ENCODE data around the gene CR1L.
"Not testable (repeated sequence)": the region's sequence is repeated elsewhere in the genome, so short reads cannot be mapped to it uniquely, and the experiment has no call there.

Gene CR1L

DNA sequence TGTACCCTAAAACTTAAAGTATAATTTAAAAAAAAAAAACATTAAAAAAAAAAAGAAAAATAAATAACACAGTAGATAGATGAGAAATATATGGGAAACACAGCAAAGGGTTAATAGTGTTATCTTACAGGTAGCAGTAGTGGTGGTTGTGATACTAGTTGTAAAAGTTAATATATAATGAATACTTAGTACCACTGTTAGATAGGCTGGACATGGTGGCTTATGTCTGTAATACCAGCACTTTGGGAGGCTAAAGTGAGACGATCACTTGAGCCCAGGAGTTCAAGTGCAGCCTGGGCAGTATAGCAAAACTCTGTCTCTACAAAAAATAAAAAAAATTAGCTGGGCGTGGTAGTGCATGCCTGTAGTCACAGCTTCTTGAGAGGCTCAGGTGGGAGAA, 74.3 kb downstream of the CR1L start:
- TF ChIP-seq, protein P1, sequence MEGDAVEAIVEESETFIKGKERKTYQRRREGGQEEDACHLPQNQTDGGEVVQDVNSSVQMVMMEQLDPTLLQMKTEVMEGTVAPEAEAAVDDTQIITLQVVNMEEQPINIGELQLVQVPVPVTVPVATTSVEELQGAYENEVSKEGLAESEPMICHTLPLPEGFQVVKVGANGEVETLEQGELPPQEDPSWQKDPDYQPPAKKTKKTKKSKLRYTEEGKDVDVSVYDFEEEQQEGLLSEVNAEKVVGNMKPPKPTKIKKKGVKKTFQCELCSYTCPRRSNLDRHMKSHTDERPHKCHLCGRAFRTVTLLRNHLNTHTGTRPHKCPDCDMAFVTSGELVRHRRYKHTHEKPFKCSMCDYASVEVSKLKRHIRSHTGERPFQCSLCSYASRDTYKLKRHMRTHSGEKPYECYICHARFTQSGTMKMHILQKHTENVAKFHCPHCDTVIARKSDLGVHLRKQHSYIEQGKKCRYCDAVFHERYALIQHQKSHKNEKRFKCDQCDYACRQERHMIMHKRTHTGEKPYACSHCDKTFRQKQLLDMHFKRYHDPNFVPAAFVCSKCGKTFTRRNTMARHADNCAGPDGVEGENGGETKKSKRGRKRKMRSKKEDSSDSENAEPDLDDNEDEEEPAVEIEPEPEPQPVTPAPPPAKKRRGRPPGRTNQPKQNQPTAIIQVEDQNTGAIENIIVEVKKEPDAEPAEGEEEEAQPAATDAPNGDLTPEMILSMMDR (IDR thresholded peaks at IDR 0.05; ENCODE audit: low read depth, low read length) = no peak
- no peak for DNase-seq (ENCODE audit: low read depth in 2 of 2)
- no peak overlapping the region for H3K4me3 ChIP-seq (replicated peaks in 1 of 2; ENCODE audit: low read depth in 2 of 2, low read length in 2 of 2)

DNA sequence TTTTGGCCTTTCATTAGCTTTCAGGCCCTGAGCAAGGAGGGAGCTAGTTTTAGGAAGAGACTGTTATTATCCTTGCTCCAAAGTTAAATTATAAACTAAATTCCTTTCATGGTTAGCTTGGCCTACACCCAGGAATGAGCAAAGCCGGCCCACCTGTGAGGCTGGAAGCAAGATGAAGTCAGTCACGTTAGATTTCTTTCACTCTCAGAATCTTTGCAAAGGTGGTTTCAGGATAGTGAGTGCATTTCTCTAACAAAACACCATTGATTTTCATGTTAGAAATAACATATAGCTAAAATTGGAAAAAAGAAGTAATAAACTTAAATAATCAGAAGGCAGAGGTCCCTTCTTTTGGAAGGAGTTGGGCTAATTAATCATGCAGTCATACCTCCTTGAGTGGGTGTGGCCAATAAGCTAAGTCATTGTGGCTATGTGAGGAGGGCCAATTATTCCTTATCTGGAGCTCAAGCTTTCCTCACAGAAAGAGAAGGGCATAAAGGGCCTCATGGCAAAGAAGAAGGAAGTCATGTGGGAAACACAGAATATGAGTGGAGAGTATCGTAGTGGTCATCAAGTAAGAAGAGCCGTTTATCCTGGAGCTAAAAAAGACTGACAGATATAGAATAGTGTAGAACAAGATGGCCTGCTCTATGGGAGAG, 83.4 kb downstream of the CR1L start:
- DNase-seq (ENCODE audit: low read depth in 2 of 2); H3K4me3 ChIP-seq (replicated peaks in 1 of 2; ENCODE audit: low read depth in 2 of 2, low read length in 2 of 2): not testable (repeated sequence)

DNA sequence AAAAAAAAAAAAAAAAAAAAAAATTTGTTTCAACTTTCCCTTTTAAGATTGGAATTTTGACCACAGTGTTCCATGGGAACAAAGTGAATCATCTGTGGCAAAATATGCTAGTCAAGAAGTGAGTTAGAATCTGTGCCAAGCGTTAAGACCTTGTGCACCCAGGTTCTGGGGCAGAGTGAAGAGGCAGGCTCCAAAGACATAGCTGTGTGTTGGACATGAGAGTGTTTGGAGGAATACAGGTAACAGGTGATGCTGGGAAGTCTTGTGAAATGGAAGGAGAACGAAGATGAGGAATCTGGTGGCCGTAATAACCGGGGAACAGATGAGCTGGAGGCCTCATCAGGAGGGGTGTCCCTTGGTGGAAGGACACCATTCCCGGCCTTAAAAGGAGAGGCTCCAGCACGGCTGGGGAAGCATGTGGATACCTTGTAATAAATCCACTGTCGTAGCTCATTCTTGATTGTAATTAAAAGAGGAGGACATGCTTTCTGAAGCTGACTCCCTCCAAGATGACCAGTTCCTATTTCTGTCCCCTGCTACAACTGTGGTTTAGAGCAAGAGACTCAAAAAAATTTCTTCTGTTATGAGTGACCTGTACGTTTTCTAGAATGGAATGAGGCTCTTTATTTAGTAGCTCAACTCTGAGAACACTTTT, 92.7 kb downstream of the CR1L start:
- H3K4me3 ChIP-seq (replicated peaks in 1 of 2; ENCODE audit: low read depth in 2 of 2, low read length in 2 of 2); DNase-seq (ENCODE audit: low read depth in 2 of 2): not testable (repeated sequence)

DNA sequence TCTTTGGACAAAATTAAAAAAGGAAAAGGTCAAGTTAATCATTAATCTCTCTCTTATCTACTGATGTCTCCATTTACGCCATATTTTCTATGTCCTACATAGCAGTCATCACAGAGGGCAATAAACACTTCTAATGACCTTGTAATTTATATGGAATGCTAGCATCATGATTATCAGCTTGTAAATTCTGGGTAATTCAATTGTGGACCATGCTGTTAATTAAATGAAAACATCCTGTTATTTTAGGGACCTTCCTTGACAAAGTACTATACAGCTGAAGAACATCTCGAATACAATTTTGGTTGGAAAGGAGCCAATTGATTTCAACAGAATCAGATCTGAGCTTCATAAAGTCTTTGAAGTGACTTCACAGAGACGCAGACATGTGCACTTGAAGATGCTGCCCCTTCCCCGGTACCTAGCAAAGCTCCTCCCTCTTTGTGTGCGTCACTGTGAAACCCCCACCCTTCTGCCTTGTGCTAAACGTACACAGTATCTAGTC, 93.3 kb downstream of the CR1L start:
- H3K4me3 ChIP-seq (replicated peaks in 1 of 2; ENCODE audit: low read depth in 2 of 2, low read length in 2 of 2) = not testable (repeated sequence)
- DNase-seq (ENCODE audit: low read depth in 2 of 2) = peak in 1 of 2 donors; percentile 15

DNA sequence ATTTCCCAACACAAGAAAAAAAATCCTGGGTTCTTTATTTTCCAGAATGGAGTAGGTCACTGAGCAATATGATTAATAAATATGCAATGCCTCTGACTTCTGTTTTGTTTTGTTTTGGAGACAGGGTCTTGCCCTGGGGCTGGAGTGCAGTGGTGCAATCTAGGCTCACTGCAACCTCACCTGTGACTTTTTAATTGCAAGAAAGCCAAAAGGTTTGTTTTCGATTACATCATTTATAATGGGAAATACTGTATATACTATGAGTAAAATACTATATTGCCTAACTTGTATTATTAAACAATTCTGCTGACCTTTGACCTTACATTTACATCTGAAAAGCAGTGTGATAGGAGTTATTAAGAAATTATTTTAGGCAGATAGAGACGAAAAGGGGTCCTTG, 95.3 kb downstream of the CR1L start:
- no peak overlapping the region for H3K4me3 ChIP-seq (replicated peaks in 1 of 2; ENCODE audit: low read depth in 2 of 2, low read length in 2 of 2)
- TF ChIP-seq, protein P1 (IDR thresholded peaks at IDR 0.05; ENCODE audit: low read depth, low read length) = no peak
- DNase-seq (ENCODE audit: low read depth in 2 of 2) = no peak

DNA sequence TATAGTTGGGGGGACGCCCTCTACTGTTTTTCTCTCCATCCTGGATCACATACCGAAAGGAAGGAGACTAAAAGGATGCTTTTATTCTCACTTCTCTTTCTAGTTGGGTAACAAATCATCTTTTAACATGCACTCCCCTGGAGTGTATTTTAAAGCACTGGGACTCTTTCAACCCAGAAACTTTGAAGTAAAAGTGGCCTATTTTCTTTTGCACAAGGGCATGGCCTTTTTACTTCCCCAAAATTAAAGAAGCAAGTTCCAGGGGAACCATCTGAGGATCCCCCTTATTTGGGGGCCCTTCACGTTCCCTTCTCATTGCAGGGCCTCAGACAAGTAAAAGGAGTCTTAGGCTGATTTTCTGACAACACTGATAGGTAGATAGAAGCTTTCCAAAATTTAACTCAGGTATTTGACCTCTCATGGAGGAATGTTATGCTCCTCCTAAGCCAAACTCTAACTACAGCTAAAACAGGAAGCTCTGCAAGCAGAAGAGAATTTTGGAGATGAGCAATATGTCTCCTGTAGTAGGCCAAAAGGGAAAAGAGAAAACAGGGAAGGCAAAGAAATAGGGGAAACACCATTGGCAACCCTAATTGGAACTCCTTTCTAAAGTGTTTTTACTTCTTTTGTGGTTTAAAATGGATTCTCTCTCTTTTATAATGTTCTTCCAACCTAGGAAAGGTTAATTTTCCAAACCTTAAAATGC, 98.1 kb downstream of the CR1L start:
- DNase-seq (ENCODE audit: low read depth in 2 of 2) = no peak
- no peak overlapping the region for H3K4me3 ChIP-seq (replicated peaks in 1 of 2; ENCODE audit: low read depth in 2 of 2, low read length in 2 of 2)
- TF ChIP-seq, protein P1 (IDR thresholded peaks at IDR 0.05; ENCODE audit: low read depth, low read length) = no peak

DNA sequence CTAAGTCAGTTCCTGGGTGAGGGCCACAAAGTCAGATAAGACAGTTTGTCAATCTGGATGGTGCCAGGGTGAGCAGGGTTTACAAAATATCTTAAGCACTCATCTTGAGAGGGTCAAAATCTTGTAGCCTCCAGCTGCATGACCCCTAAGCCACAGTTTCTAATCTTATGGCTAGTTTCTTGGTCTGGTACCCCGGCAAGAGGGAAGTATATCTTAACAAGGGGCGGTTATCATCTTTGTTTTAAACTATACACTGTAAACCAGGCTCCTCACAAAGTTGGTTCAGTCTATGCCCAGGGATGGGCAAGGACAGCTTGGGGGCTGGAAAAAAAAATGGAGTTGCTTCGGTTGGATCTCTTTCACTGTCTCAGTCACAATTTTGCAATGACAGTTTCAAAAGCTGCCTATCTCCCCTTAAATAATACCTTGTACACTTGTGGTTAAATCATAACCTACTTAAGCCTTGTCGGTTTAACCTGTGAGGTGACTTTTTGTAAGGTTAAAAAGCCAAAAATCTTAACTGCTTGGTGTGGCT, 99.1 kb downstream of the CR1L start:
- no peak for DNase-seq (ENCODE audit: low read depth in 2 of 2)
- TF ChIP-seq, protein P1 (IDR thresholded peaks at IDR 0.05; ENCODE audit: low read depth, low read length) = no peak
- no peak overlapping the region for H3K4me3 ChIP-seq (replicated peaks in 1 of 2; ENCODE audit: low read depth in 2 of 2, low read length in 2 of 2)

DNA sequence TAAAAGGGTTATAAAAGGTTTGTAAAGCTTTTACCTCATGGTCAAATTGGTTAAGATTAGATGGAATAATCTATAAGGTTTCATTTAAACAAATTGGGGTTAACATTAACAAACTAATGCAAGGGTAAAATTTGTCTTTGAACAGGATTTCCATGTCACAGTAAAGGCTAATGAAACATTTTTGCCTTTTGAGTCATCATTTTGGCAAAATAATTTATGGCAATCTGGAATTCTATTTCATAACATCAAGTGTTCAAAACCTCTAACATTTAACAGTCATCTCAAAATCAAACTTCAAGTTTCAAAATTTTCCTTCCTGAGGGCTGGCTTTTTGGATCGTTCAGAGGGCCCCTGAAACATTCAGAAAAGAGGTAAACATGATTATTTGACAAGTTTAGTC, 100.4 kb downstream of the CR1L start:
- no peak overlapping the region for H3K4me3 ChIP-seq (replicated peaks in 1 of 2; ENCODE audit: low read depth in 2 of 2, low read length in 2 of 2)
- TF ChIP-seq, protein P1 (IDR thresholded peaks at IDR 0.05; ENCODE audit: low read depth, low read length) = no peak
- peak; percentile 31 to 60 for DNase-seq (ENCODE audit: low read depth in 2 of 2)
